NB4 (cell line): ENCODE measurements around the gene MSH4.

Source experiments
- MAX ChIP-seq: IDR thresholded peaks from 2 replicates; pipeline ENCODE4 v1.6.1; 2011; ENCODE audit warnings: low read depth, low read length
- MYC ChIP-seq: IDR thresholded peaks from 2 replicates; pipeline ENCODE4 v1.6.1; 2011; ENCODE audit warnings: low read depth, low read length
- POLR2A ChIP-seq: IDR thresholded peaks from 2 replicates; pipeline ENCODE4 v1.6.1; 2011; ENCODE audit warnings: mild to moderate bottlenecking; ENCODE audit not compliant: insufficient read length; ENCODE audit errors: extremely low read depth
- TF ChIP-seq, protein P1 (sequence below): IDR thresholded peaks from one replicate; pipeline ENCODE4 v1.5.1; 2012; ENCODE audit warnings: low read depth, low read length

- TF ChIP-seq, protein P1, sequence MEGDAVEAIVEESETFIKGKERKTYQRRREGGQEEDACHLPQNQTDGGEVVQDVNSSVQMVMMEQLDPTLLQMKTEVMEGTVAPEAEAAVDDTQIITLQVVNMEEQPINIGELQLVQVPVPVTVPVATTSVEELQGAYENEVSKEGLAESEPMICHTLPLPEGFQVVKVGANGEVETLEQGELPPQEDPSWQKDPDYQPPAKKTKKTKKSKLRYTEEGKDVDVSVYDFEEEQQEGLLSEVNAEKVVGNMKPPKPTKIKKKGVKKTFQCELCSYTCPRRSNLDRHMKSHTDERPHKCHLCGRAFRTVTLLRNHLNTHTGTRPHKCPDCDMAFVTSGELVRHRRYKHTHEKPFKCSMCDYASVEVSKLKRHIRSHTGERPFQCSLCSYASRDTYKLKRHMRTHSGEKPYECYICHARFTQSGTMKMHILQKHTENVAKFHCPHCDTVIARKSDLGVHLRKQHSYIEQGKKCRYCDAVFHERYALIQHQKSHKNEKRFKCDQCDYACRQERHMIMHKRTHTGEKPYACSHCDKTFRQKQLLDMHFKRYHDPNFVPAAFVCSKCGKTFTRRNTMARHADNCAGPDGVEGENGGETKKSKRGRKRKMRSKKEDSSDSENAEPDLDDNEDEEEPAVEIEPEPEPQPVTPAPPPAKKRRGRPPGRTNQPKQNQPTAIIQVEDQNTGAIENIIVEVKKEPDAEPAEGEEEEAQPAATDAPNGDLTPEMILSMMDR = no peak
- TF ChIP-seq POLR2A (no peak), MAX (no peak), MYC (no peak)
Measured at GRCh38 chr1:75916834-75917233, 120.2 kb downstream of the MSH4 start.
